Naive thymus-derived CD4-positive, alpha-beta T cell (primary cell): Measurements from ENCODE around the gene APP. TPM values are rescaled to one million over a fixed set of nuclear protein-coding genes. Genes with fewer than 3 reads are reported as not detected.
"Not testable (repeated sequence)": the region's sequence is repeated elsewhere in the genome, so short reads cannot be mapped to it uniquely, and the experiment has no call there.

ENCODE experiments used
- ATAC-seq: fragments of 150-1000 bp; cut with Tn5 transposase; 2 replicates; pipeline ENCODE4 v1.10.0; 2021; ENCODE audit warnings: mild to moderate bottlenecking, moderate library complexity
- CTCF ChIA-PET: fragments of 350-600 bp; sonication (Branson Sonifier 250); formaldehyde crosslinking; loops from one replicate; lab custom pipeline; 2021; ENCODE audit warnings: antibody characterized with exemption; lab: Charles Lee
- POLR2A ChIA-PET: fragments of 350-600 bp; sonication (Branson Sonifier 250); formaldehyde crosslinking; loops from one replicate; lab custom pipeline; 2021; ENCODE audit warnings: antibody characterized with exemption, inconsistent platforms; lab: Charles Lee
- DNase-seq, 9 donors: peaks; one replicate each; pipeline versions ENCODE4 v3.0.0 to v3.0.0-alpha.2; 2020 to 2022; ENCODE audit warnings: mixed read lengths in 1 of 9
- H3K27ac ChIP-seq: one replicate; pipeline ENCODE4 v1.7.0; 2013; ENCODE audit warnings: mild to moderate bottlenecking, low read depth, low read length, moderate library complexity
- H3K27me3 ChIP-seq, 2 donors: one replicate each; pipeline ENCODE4 v1.7.0; 2013; ENCODE audit warnings: low read length in 2 of 2, mild to moderate bottlenecking in 2 of 2, moderate library complexity in 2 of 2; ENCODE audit not compliant: control insufficient read depth in 2 of 2, insufficient read depth in 2 of 2
- H3K36me3 ChIP-seq, 3 experiments: 1 replicate in 2 of 3; 2 replicates in 1 of 3; pipeline ENCODE4 v1.7.0; 2013; ENCODE audit warnings: low read length in 3 of 3, mild to moderate bottlenecking in 3 of 3, moderate library complexity in 1 of 3; ENCODE audit not compliant: insufficient read depth in 3 of 3, control insufficient read depth in 2 of 3
- H3K4me1 ChIP-seq, 2 donors: one replicate each; pipeline ENCODE4 v1.7.0; 2013; ENCODE audit warnings: low read length in 2 of 2, mild to moderate bottlenecking in 2 of 2, moderate library complexity in 1 of 2; ENCODE audit not compliant: control insufficient read depth in 2 of 2, insufficient read depth in 2 of 2
- H3K4me3 ChIP-seq: 2 replicates; pipeline ENCODE4 v1.7.0; 2013; ENCODE audit warnings: mild to moderate bottlenecking, low read length
- H3K9me3 ChIP-seq, 3 experiments: 1 replicate in 2 of 3; 2 replicates in 1 of 3; pipeline ENCODE4 v1.7.0; 2013; ENCODE audit warnings: low read length in 3 of 3; ENCODE audit not compliant: control insufficient read depth in 2 of 3
- H3K27ac Mint-ChIP-seq, 9 donors: one replicate each; pipeline ENCODE4 v1.8.0; 2020 to 2022; ENCODE audit warnings: mixed read lengths in 9 of 9, mild to moderate bottlenecking in 8 of 9, moderate library complexity in 5 of 9, inconsistent platforms in 2 of 9
- H3K27me3 Mint-ChIP-seq, 5 donors: one replicate each; pipeline ENCODE4 v1.8.0; 2021 to 2022; ENCODE audit warnings: mixed read lengths in 5 of 5, mild to moderate bottlenecking in 1 of 5
- H3K36me3 Mint-ChIP-seq, 5 donors: one replicate each; pipeline ENCODE4 v1.8.0; 2020 to 2022; ENCODE audit warnings: mixed read lengths in 5 of 5, mild to moderate bottlenecking in 3 of 5, inconsistent platforms in 1 of 5
- H3K4me1 Mint-ChIP-seq, 7 donors: one replicate each; pipeline ENCODE4 v1.8.0; 2020 to 2022; ENCODE audit warnings: mixed read lengths in 7 of 7, mild to moderate bottlenecking in 3 of 7, inconsistent platforms in 1 of 7
- H3K4me3 Mint-ChIP-seq, 10 donors: one replicate each; pipeline ENCODE4 v1.8.0; 2020 to 2022; ENCODE audit warnings: mild to moderate bottlenecking in 10 of 10, mixed read lengths in 10 of 10, moderate library complexity in 6 of 10, inconsistent platforms in 2 of 10
- H3K9me3 Mint-ChIP-seq, 11 donors: one replicate each; pipeline ENCODE4 v1.8.0; 2020 to 2022; ENCODE audit warnings: mixed read lengths in 11 of 11, mild to moderate bottlenecking in 4 of 11, inconsistent platforms in 1 of 11, moderate library complexity in 1 of 11
- intact Hi-C, 2 donors: fragments of 100-400 bp; cut with micrococcal nuclease; formaldehyde crosslinking; loops; one replicate each; pipeline ENCODE4 v1.15.1; 2023
- polyA plus RNA-seq, 2 donors: library from polyadenylated mRNA; unstranded; fragments of 300-500 nt; fragmentation: Illumina TruSeq; gene quantifications; one replicate each; pipeline ENCODE4 v1.2.3, GENCODE V29; 2021
- total RNA-seq, 6 experiments: library from RNA in 5 of 6; stranded (reverse) in 5 of 6; gene quantifications; 1 replicate in 5 of 6; 2 replicates in 1 of 6; pipeline ENCODE4 v1.2.3 and lab custom pipeline; 2021 to 2026

Gene APP
- total and polyA plus RNA-seq, 7 experiments from 2014 or later = 19.8 to 68.0 (median 54.9) TPM

- Histone ChIP-seq H3K27ac (no peak overlapping the region), H3K27me3 (no peaks in the 10 kb centered on the region), H3K36me3 (no peaks in the 10 kb centered on the region), H3K4me1 (peaks cover 0 to 3% of the 10 kb centered on the region in 2 donors), H3K4me3 (no peak overlapping the region), H3K9me3 (no peaks in the 10 kb centered on the region)
- Mint-ChIP-seq H3K9me3 (no peaks in the 10 kb centered on the region), H3K36me3 (peaks cover 0 to 21% (median 5%) of the 10 kb centered on the region in 5 donors), H3K4me1 (peaks cover 8 to 36% (median 18%) of the 10 kb centered on the region in 7 donors), H3K4me3 (peak overlapping the region in 1 of 10 donors; percentile 55), H3K27ac (peak overlapping the region in 1 of 9 donors; percentile 61), H3K27me3 (no peaks in the 10 kb centered on the region)
- ATAC-seq (no peak), DNase-seq (no peak)
- ChIA-PET CTCF (no interaction called here), POLR2A (interaction anchor here (0.7 kb wide), 1 partner anchor 34 kb away, joined by 3 read pairs; no protein-coding TSS in a partner anchor)
- intact Hi-C loops = no loop called here
These were observed 33.0 kb downstream of the APP start for GRCh38 chr21:26137379-26138060.

GRCh38 chr21:26136671-26137070, 33.9 kb downstream of the APP start:
- Mint-ChIP-seq H3K27me3 (no peaks in the 10 kb centered on the region), H3K9me3 (no peaks in the 10 kb centered on the region), H3K4me3 (peak overlapping the region in 9 of 10 donors; percentile 16 to 74 (median 54)), H3K4me1 (peaks cover 10 to 42% (median 24%) of the 10 kb centered on the region in 7 donors), H3K27ac (peak overlapping the region in 6 of 9 donors; percentile 6 to 61 (median 32)), H3K36me3 (peaks cover 0 to 20% (median 5%) of the 10 kb centered on the region in 5 donors)
- Histone ChIP-seq H3K9me3 (no peaks in the 10 kb centered on the region), H3K4me1 (peaks cover 0 to 3% of the 10 kb centered on the region in 2 donors), H3K36me3 (no peaks in the 10 kb centered on the region), H3K4me3 (no peak overlapping the region), H3K27ac (no peak overlapping the region), H3K27me3 (no peaks in the 10 kb centered on the region)
- intact Hi-C loops = no loop called here
- peak; percentile 57 for ATAC-seq
- peak in 5 of 9 donors; percentile 7 to 20 (median 11) for DNase-seq
- CTCF ChIA-PET = interaction anchor here (0.5 kb wide), 1 partner anchor 38 kb away, joined by 5 read pairs; no protein-coding TSS in a partner anchor
- POLR2A ChIA-PET = no interaction called here

- H3K4me1 ChIP-seq = peaks cover 0 to 3% of the 10 kb centered on the region in 2 donors
- ATAC-seq (no peak), DNase-seq (no peak)
- ChIA-PET POLR2A (no interaction called here), CTCF (no interaction called here)
- H3K27ac Mint-ChIP-seq = peak overlapping the region in 1 of 9 donors; percentile 16
- peaks cover 0 to 15% (median 7%) of the 10 kb centered on the region in 5 donors for H3K36me3 Mint-ChIP-seq
- H3K36me3 ChIP-seq = no peaks in the 10 kb centered on the region
- intact Hi-C loops = no loop called here
- no peaks in the 10 kb centered on the region for H3K27me3 Mint-ChIP-seq
- H3K4me1 Mint-ChIP-seq = peaks cover 10 to 44% (median 24%) of the 10 kb centered on the region in 7 donors
- H3K27me3 ChIP-seq = no peaks in the 10 kb centered on the region
- H3K27ac ChIP-seq = no peak overlapping the region
- H3K4me3 Mint-ChIP-seq = no peak overlapping the region
- no peaks in the 10 kb centered on the region for H3K9me3 Mint-ChIP-seq
- H3K9me3 ChIP-seq = no peaks in the 10 kb centered on the region
- no peak overlapping the region for H3K4me3 ChIP-seq
These were observed 35.0 kb downstream of the APP start for GRCh38 chr21:26135520-26135919.

GRCh38 chr21:26131554-26131953, 39.0 kb downstream of the APP start:
- DNase-seq (no peak), ATAC-seq (no peak)
- intact Hi-C loops = no loop called here
- Histone ChIP-seq H3K4me1 (no peaks in the 10 kb centered on the region), H3K36me3 (no peaks in the 10 kb centered on the region), H3K27me3 (no peaks in the 10 kb centered on the region), H3K9me3 (no peaks in the 10 kb centered on the region), H3K27ac (no peak overlapping the region), H3K4me3 (no peak overlapping the region)
- ChIA-PET POLR2A (no interaction called here), CTCF (no interaction called here)
- Mint-ChIP-seq H3K9me3 (no peaks in the 10 kb centered on the region), H3K36me3 (peaks cover 0 to 13% (median 4%) of the 10 kb centered on the region in 5 donors), H3K27ac (no peak overlapping the region), H3K4me1 (peaks cover 5 to 41% (median 20%) of the 10 kb centered on the region in 7 donors), H3K4me3 (no peak overlapping the region), H3K27me3 (no peaks in the 10 kb centered on the region)

GRCh38 chr21:26131053-26131452, 39.5 kb downstream of the APP start:
- H3K4me3 Mint-ChIP-seq, H3K9me3 ChIP-seq, H3K36me3 ChIP-seq, H3K4me1 ChIP-seq, POLR2A ChIA-PET, H3K4me3 ChIP-seq, ATAC-seq, intact Hi-C loops, CTCF ChIA-PET, H3K9me3 Mint-ChIP-seq, H3K27ac Mint-ChIP-seq, H3K27me3 Mint-ChIP-seq, H3K27me3 ChIP-seq, H3K27ac ChIP-seq, DNase-seq: not testable (repeated sequence)
- H3K4me1 Mint-ChIP-seq = peaks cover 4 to 36% (median 19%) of the 10 kb centered on the region in 7 donors
- H3K36me3 Mint-ChIP-seq = peaks cover 0 to 13% (median 4%) of the 10 kb centered on the region in 5 donors

- Mint-ChIP-seq H3K4me1 (peaks cover 4 to 31% (median 18%) of the 10 kb centered on the region in 7 donors), H3K36me3 (peaks cover 0 to 14% (median 4%) of the 10 kb centered on the region in 5 donors), H3K4me3 (no peak overlapping the region), H3K27ac (no peak overlapping the region), H3K9me3 (no peaks in the 10 kb centered on the region), H3K27me3 (no peaks in the 10 kb centered on the region)
- Histone ChIP-seq H3K4me3 (no peak overlapping the region), H3K4me1 (no peaks in the 10 kb centered on the region), H3K27ac (no peak overlapping the region), H3K36me3 (no peaks in the 10 kb centered on the region), H3K9me3 (no peaks in the 10 kb centered on the region), H3K27me3 (no peaks in the 10 kb centered on the region)
- ChIA-PET CTCF (no interaction called here), POLR2A (no interaction called here)
- DNase-seq = no peak
- intact Hi-C loops = no loop called here
- peak; percentile 54 for ATAC-seq
These were observed 40.2 kb downstream of the APP start for GRCh38 chr21:26130249-26130881.
